ENCODE results near the gene GOSR2.

GOSR2 gene

DNA sequence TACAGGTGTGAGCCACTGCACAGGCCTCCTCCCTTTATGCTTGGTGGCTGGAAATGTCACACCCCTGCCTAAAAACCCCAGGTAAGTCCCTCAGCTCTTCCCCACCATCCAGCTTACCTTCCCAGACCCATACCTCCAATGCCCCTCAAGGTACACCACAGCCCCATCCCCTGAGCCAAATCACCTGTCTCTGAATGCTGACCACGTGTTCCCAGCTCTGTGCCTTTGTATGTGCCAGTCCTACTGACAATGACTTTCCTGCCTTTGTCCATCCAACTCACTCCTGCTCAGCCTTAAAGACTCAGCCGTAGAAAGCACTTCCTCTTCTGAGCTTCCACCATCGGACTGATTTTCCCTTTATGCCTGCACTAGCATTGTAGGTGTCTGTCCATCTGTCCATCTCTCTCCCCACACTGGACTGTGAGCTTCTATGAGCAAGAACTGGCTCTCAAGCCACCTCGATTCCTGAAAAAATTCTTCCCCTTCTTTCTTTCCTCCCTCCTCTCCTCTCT, 30.7 kb upstream of the GOSR2 start:
- Histone ChIP-seq H3K9ac (ENCODE audit: low read depth in 1 of 2, low read length in 2 of 2) (no peak overlapping the region), H3K4me1 (ENCODE audit: control insufficient read depth in 2 of 2, insufficient read depth in 2 of 2, low read length in 2 of 2) (no peaks in the 10 kb centered on the region), H3K27ac (ENCODE audit: low read depth in 2 of 2, low read length in 2 of 2) (no peak overlapping the region), H3K27me3 (ENCODE audit: control insufficient read depth in 2 of 2, insufficient read depth in 2 of 2, low read length in 2 of 2) (peaks cover 13 to 14% of the 10 kb centered on the region in 2 donors), H3K4me3 (ENCODE audit: low read length in 2 of 2) (no peak overlapping the region), H3K36me3 (ENCODE audit: control insufficient read depth in 2 of 2, insufficient read depth in 2 of 2, low read length in 2 of 2) (no peaks in the 10 kb centered on the region), H3K9me3 (ENCODE audit: control insufficient read depth in 2 of 2, low read length in 2 of 2) (no peaks in the 10 kb centered on the region)

DNA sequence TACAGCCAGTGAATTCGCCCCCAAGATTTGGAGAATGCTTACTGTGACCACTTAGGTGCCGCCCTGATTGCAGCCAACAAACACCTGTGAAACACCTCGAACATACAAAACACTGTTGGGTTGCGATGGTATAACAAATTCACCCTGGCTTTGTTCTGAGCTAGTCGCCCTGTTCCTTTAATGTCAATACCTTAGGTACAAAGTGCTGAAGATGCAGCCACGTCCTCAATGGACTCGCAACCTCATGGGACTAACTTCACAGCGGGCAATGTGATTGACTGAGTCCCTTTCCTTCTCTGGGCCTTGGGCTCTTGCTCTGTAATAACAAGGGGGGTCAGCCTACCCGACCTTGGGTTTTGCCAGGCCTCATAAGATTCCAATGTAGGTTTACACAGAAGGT, 28.9 kb upstream of the GOSR2 start:
- no peak overlapping the region for H3K9ac ChIP-seq (ENCODE audit: low read depth in 1 of 2, low read length in 2 of 2)
- H3K4me1 ChIP-seq (ENCODE audit: control insufficient read depth in 2 of 2, insufficient read depth in 2 of 2, low read length in 2 of 2): no peaks in the 10 kb centered on the region
- H3K27ac ChIP-seq (ENCODE audit: low read depth in 2 of 2, low read length in 2 of 2): no peak overlapping the region
- no peaks in the 10 kb centered on the region for H3K9me3 ChIP-seq (ENCODE audit: control insufficient read depth in 2 of 2, low read length in 2 of 2)
- peaks cover 9 to 12% of the 10 kb centered on the region in 2 donors for H3K27me3 ChIP-seq (ENCODE audit: control insufficient read depth in 2 of 2, insufficient read depth in 2 of 2, low read length in 2 of 2)
- H3K36me3 ChIP-seq (ENCODE audit: control insufficient read depth in 2 of 2, insufficient read depth in 2 of 2, low read length in 2 of 2): no peaks in the 10 kb centered on the region
- H3K4me3 ChIP-seq (ENCODE audit: low read length in 2 of 2): no peak overlapping the region

GRCh38 chr17:46894476-46895151, 28.3 kb upstream of the GOSR2 start:
- H3K4me3 ChIP-seq (ENCODE audit: low read length in 2 of 2): no peak overlapping the region
- H3K9me3 ChIP-seq (ENCODE audit: control insufficient read depth in 2 of 2, low read length in 2 of 2): no peaks in the 10 kb centered on the region
- no peaks in the 10 kb centered on the region for H3K4me1 ChIP-seq (ENCODE audit: control insufficient read depth in 2 of 2, insufficient read depth in 2 of 2, low read length in 2 of 2)
- H3K27ac ChIP-seq (ENCODE audit: low read depth in 2 of 2, low read length in 2 of 2): no peak overlapping the region
- no peaks in the 10 kb centered on the region for H3K36me3 ChIP-seq (ENCODE audit: control insufficient read depth in 2 of 2, insufficient read depth in 2 of 2, low read length in 2 of 2)
- H3K27me3 ChIP-seq (ENCODE audit: control insufficient read depth in 2 of 2, insufficient read depth in 2 of 2, low read length in 2 of 2): peaks cover 5 to 8% of the 10 kb centered on the region in 2 donors
- H3K9ac ChIP-seq (ENCODE audit: low read depth in 1 of 2, low read length in 2 of 2): no peak overlapping the region

DNA sequence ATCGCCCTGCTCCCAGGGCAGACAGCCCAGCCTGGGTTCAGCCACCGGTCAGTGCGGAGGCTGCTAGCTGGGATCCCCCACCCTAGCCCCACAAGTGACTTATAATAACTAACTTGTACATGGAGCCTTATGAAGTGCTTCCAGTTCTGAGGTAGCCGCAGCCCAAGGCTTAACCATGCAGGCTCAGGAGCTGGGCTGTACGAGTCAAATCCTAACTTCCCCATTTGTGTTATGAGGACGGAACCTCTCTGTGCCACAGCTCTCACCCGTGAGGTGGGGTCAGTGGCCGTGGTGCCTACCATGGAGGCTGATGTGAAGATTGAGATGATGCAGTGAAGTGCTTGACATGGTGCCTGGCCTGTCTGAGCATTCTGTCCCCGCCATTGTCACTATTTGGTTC, 27.8 kb upstream of the GOSR2 start:
- H3K4me1 ChIP-seq (ENCODE audit: control insufficient read depth in 2 of 2, insufficient read depth in 2 of 2, low read length in 2 of 2): no peaks in the 10 kb centered on the region
- H3K9me3 ChIP-seq (ENCODE audit: control insufficient read depth in 2 of 2, low read length in 2 of 2): no peaks in the 10 kb centered on the region
- H3K36me3 ChIP-seq (ENCODE audit: control insufficient read depth in 2 of 2, insufficient read depth in 2 of 2, low read length in 2 of 2): no peaks in the 10 kb centered on the region
- H3K27me3 ChIP-seq (ENCODE audit: control insufficient read depth in 2 of 2, insufficient read depth in 2 of 2, low read length in 2 of 2): peaks cover 5 to 8% of the 10 kb centered on the region in 2 donors
- no peak overlapping the region for H3K9ac ChIP-seq (ENCODE audit: low read depth in 1 of 2, low read length in 2 of 2)
- H3K27ac ChIP-seq (ENCODE audit: low read depth in 2 of 2, low read length in 2 of 2): no peak overlapping the region
- H3K4me3 ChIP-seq (ENCODE audit: low read length in 2 of 2): no peak overlapping the region

DNA sequence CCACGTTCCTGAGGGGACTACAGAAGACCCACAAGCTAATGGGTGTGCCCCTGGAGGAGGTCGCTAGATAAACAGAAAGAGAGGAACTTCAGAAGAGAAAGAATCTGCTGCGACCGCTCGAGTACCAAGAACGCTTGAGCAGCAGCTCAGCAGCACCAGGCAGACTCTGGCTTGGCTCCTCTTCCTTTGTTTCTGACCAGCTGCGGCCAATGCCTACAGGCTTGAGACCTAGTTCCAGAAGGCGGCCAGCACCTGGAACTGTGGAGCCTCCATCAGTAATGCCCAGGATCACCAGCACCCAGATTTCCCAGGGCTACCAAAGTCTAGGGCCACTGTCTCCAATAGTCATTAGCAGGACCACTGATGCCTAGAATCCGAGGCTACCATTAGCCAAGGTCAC, 26.0 kb upstream of the GOSR2 start:
- Histone ChIP-seq H3K27me3 (ENCODE audit: control insufficient read depth in 2 of 2, insufficient read depth in 2 of 2, low read length in 2 of 2) (peaks cover 4 to 5% of the 10 kb centered on the region in 2 donors), H3K4me3 (ENCODE audit: low read length in 2 of 2) (no peak overlapping the region), H3K9me3 (ENCODE audit: control insufficient read depth in 2 of 2, low read length in 2 of 2) (no peaks in the 10 kb centered on the region), H3K36me3 (ENCODE audit: control insufficient read depth in 2 of 2, insufficient read depth in 2 of 2, low read length in 2 of 2) (no peaks in the 10 kb centered on the region), H3K27ac (ENCODE audit: low read depth in 2 of 2, low read length in 2 of 2) (no peak overlapping the region), H3K4me1 (ENCODE audit: control insufficient read depth in 2 of 2, insufficient read depth in 2 of 2, low read length in 2 of 2) (no peaks in the 10 kb centered on the region), H3K9ac (ENCODE audit: low read depth in 1 of 2, low read length in 2 of 2) (no peak overlapping the region)

- peaks cover 0 to 1% of the 10 kb centered on the region in 2 donors for H3K27me3 ChIP-seq (ENCODE audit: control insufficient read depth in 2 of 2, insufficient read depth in 2 of 2, low read length in 2 of 2)
Observed at GRCh38 chr17:46898364-46898763, 24.6 kb upstream of the GOSR2 start.

GRCh38 chr17:46898860-46899259, 24.1 kb upstream of the GOSR2 start:
- no peak overlapping the region for H3K9ac ChIP-seq (ENCODE audit: low read depth in 1 of 2, low read length in 2 of 2)
- H3K4me1 ChIP-seq (ENCODE audit: control insufficient read depth in 2 of 2, insufficient read depth in 2 of 2, low read length in 2 of 2): no peaks in the 10 kb centered on the region
- H3K4me3 ChIP-seq (ENCODE audit: low read length in 2 of 2): no peak overlapping the region
- H3K36me3 ChIP-seq (ENCODE audit: control insufficient read depth in 2 of 2, insufficient read depth in 2 of 2, low read length in 2 of 2): no peaks in the 10 kb centered on the region
- H3K27me3 ChIP-seq (ENCODE audit: control insufficient read depth in 2 of 2, insufficient read depth in 2 of 2, low read length in 2 of 2): no peaks in the 10 kb centered on the region
- no peak overlapping the region for H3K27ac ChIP-seq (ENCODE audit: low read depth in 2 of 2, low read length in 2 of 2)
- no peaks in the 10 kb centered on the region for H3K9me3 ChIP-seq (ENCODE audit: control insufficient read depth in 2 of 2, low read length in 2 of 2)

More at GRCh38 chr17:46898364-46898763, 24.6 kb upstream of the GOSR2 start:
- Histone ChIP-seq H3K27ac (ENCODE audit: low read depth in 2 of 2, low read length in 2 of 2) (no peak overlapping the region), H3K36me3 (ENCODE audit: control insufficient read depth in 2 of 2, insufficient read depth in 2 of 2, low read length in 2 of 2) (no peaks in the 10 kb centered on the region), H3K9me3 (ENCODE audit: control insufficient read depth in 2 of 2, low read length in 2 of 2) (no peaks in the 10 kb centered on the region), H3K4me3 (ENCODE audit: low read length in 2 of 2) (no peak overlapping the region), H3K4me1 (ENCODE audit: control insufficient read depth in 2 of 2, insufficient read depth in 2 of 2, low read length in 2 of 2) (no peaks in the 10 kb centered on the region), H3K9ac (ENCODE audit: low read depth in 1 of 2, low read length in 2 of 2) (no peak overlapping the region)

GRCh38 chr17:46901291-46901690, 21.7 kb upstream of the GOSR2 start:
- no peaks in the 10 kb centered on the region for H3K36me3 ChIP-seq (ENCODE audit: control insufficient read depth in 2 of 2, insufficient read depth in 2 of 2, low read length in 2 of 2)
- no peaks in the 10 kb centered on the region for H3K27me3 ChIP-seq (ENCODE audit: control insufficient read depth in 2 of 2, insufficient read depth in 2 of 2, low read length in 2 of 2)
- no peaks in the 10 kb centered on the region for H3K9me3 ChIP-seq (ENCODE audit: control insufficient read depth in 2 of 2, low read length in 2 of 2)
- H3K4me3 ChIP-seq (ENCODE audit: low read length in 2 of 2): no peak overlapping the region
- H3K9ac ChIP-seq (ENCODE audit: low read depth in 1 of 2, low read length in 2 of 2): no peak overlapping the region
- H3K4me1 ChIP-seq (ENCODE audit: control insufficient read depth in 2 of 2, insufficient read depth in 2 of 2, low read length in 2 of 2): no peaks in the 10 kb centered on the region
- no peak overlapping the region for H3K27ac ChIP-seq (ENCODE audit: low read depth in 2 of 2, low read length in 2 of 2)

- H3K4me1 ChIP-seq (ENCODE audit: control insufficient read depth in 2 of 2, insufficient read depth in 2 of 2, low read length in 2 of 2): no peaks in the 10 kb centered on the region
- no peak overlapping the region for H3K4me3 ChIP-seq (ENCODE audit: low read length in 2 of 2)
Observed at GRCh38 chr17:46903762-46904672, 18.9 kb upstream of the GOSR2 start.

DNA sequence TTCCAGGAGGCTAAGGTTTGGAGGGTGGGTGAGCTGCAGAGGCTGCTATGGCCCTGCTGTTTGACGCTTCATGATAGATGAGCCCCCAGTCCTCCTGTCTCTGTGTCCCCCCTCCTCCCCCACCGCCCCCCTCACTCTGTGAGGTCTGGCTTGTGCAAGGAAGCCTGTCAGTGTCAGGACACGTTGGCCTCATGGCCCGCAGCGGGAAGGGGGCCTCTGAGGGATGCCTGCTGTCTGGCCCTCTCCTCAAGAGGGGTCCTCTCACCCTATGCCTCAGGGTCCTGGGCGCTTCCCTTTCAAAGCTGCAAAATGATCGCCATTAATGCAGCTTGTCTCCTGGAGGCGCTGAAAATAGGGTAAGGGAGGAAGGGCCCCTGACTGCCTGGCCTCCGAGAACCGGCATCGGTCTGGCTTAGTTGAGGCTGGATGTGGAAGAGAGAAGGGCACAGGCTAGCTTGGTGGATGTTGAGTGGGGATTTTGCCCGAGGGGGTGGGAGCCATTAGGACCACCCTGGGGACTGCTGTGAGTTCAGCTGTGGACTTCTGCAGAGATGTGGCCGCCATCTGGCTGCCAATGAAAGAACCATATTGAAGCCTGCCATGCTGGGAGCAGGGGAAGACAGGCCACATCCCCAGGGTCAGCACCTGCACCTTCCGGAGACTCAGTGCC, 14.8 kb upstream of the GOSR2 start:
- no peaks in the 10 kb centered on the region for H3K36me3 ChIP-seq (ENCODE audit: control insufficient read depth in 2 of 2, insufficient read depth in 2 of 2, low read length in 2 of 2)
- no peaks in the 10 kb centered on the region for H3K4me1 ChIP-seq (ENCODE audit: control insufficient read depth in 2 of 2, insufficient read depth in 2 of 2, low read length in 2 of 2)
- H3K9ac ChIP-seq (ENCODE audit: low read depth in 1 of 2, low read length in 2 of 2): no peak overlapping the region
- H3K4me3 ChIP-seq (ENCODE audit: low read length in 2 of 2): no peak overlapping the region
- H3K27me3 ChIP-seq (ENCODE audit: control insufficient read depth in 2 of 2, insufficient read depth in 2 of 2, low read length in 2 of 2): peaks cover 0 to 5% of the 10 kb centered on the region in 2 donors
- no peak overlapping the region for H3K27ac ChIP-seq (ENCODE audit: low read depth in 2 of 2, low read length in 2 of 2)
- H3K9me3 ChIP-seq (ENCODE audit: control insufficient read depth in 2 of 2, low read length in 2 of 2): no peaks in the 10 kb centered on the region

More at GRCh38 chr17:46903762-46904672, 18.9 kb upstream of the GOSR2 start:
- no peaks in the 10 kb centered on the region for H3K27me3 ChIP-seq (ENCODE audit: control insufficient read depth in 2 of 2, insufficient read depth in 2 of 2, low read length in 2 of 2)
- no peak overlapping the region for H3K9ac ChIP-seq (ENCODE audit: low read depth in 1 of 2, low read length in 2 of 2)
- no peaks in the 10 kb centered on the region for H3K9me3 ChIP-seq (ENCODE audit: control insufficient read depth in 2 of 2, low read length in 2 of 2)
- no peaks in the 10 kb centered on the region for H3K36me3 ChIP-seq (ENCODE audit: control insufficient read depth in 2 of 2, insufficient read depth in 2 of 2, low read length in 2 of 2)
- H3K27ac ChIP-seq (ENCODE audit: low read depth in 2 of 2, low read length in 2 of 2): no peak overlapping the region
